ENCODE results near the gene LYSMD3. TPM values are rescaled to one million over a fixed set of nuclear protein-coding genes. Genes with fewer than 3 reads are reported as not detected.

Gene LYSMD3
- polyA plus RNA-seq, 4 donors: 28.6 to 35.6 (median 29.4) TPM

DNA sequence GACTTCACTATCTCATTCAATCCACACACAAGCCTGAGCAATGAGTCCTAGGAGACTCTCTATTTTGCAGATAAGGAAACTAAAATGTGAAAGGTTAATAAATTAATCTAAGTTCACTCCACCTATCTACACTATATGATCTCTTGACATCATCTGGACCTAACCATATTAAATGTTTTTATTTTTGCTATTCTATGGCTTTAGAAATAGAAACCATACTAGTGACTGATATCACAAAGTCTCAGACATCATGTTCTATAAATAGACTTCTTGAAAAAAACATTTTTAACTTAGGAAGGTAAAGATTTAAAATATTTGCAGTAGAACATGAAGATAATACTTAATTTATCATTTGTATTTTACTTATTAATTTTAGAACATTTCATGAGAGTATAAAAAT lies 19.8 kb upstream of the LYSMD3 start:
- no peak for DNase-seq (ENCODE audit: low read depth in 4 of 4, low spot score in 3 of 4)

DNA sequence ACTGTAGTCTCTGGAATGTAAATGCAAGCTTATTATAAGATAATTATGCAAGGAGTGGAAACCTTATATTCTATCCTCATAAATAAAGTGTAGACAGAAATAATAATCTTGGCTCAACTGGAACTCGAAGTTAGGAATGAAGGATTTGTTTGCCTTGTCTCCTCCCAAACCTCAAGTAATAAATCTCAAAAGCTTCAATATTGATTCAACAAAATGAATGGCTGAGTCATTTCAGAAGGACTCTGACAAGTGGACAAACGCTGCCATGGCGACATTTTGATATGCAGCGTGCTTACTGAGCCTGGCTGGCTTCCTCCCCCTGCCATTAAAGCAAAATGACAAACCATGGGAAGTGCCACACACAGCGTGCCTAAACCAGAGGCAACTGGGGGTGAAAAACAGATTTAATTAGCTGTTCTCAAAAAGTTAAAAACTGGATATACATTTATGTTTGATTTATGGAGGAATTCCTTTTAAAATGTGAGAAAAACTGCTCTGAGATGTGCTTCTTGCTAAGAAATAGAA lies 18.7 kb upstream of the LYSMD3 start:
- DNase-seq (ENCODE audit: low read depth in 4 of 4, low spot score in 3 of 4): peak in 1 of 4 donors; percentile 29

DNA sequence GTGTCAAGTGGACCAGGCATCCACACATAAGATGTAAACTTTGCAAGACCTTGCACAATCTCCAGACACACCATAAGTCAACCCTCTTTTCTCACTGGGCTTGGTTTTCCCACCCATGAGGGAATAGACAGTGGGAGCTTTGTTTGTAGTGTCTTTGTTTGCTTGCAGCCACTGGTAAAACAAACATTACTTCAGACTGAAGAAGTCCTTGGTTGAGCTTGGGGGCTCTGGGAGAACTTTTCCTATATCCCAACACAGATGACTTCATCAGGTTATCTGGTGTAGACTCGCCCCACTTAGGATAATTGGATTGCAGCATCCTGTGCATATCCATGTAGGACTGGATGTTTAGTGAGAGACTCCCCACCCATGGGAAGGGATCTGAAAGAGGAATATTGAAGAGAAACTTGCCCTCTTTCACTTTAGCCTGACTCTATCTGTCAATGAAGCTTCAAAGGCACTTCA lies 17.7 kb upstream of the LYSMD3 start:
- DNase-seq (ENCODE audit: low read depth in 4 of 4, low spot score in 3 of 4): no peak

DNA sequence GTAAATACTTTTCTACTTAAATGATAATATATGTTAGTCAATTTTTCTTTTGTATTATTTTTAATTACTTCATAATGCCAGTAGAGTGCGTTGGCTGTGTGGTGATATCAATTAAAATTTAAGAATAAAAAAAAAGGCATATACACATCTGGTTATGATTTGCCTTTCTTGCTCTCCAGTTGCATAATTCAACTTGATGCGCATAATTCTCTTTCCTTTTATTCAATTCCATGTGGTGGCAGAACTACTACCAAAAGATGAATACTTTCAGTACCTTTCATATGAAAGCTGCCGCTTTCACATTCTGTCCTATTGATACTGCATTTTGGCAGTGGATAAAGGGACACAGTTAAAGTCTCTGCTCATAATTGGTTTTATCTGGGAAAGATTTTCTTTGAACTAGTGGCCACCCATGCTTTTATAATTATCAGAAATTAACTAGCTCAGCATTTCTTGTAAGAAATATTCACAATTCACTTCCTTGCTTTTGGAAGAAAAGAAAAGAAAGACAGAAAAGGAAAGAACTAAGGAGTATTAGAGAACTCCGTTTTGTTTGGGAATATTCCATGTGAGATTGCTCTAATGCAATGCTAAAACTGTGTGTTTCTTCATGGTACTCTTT lies 16.9 kb upstream of the LYSMD3 start:
- no peak for DNase-seq (ENCODE audit: low read depth in 4 of 4, low spot score in 3 of 4)

DNA sequence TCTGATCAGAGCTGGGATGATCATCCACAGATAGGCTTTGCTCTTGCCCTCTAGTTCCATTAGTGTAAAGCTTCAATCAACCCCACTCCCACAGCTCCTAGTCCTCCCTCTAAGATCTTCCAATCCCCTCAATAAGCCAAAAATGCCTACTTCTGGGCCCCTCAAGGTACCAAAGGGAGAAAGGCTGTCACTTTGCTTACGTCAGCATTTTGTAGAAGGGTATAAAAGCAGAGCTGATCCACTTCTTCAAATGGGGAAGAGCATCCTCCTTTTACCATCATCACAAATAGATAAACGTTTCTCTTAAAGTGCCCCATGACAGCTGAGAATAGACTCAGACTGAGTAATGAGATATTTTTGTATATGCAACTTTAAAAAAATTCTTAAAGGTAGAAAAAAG lies 16.1 kb upstream of the LYSMD3 start:
- no peak for DNase-seq (ENCODE audit: low read depth in 4 of 4, low spot score in 3 of 4)

DNA sequence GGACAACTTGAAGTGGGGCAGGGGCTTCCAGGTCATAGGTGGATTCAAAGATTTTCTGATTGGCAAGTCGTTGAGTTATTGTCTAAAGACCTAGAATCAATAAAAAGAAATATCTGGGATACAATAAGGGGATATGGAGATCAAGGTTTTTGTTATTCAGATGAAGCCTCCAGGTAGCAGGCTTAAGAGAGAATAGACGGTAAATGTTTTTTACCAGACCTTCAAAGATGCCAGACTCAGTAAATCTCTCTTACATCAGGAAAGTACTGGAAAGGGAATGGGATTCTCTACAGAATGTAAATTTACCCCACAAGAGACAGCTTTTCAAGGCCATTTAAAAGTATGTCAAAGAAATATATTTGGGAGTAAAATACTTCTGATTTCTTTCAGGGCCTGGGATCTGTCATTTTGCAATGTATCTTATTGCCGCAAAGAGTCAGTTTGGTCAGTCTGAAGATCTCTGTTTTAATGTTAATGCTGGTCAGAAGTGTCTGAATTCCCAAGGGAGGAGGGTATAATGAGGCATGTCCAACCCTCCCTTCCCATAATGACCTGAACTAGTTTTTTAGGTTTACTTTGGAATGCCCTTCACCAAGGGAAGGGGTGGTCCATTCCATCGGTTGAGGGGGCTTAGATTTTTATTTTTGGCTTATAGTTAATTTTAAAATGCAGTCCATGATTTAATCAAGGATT lies 13.6 kb upstream of the LYSMD3 start:
- no peak for DNase-seq (ENCODE audit: low read depth in 4 of 4, low spot score in 3 of 4)

DNA sequence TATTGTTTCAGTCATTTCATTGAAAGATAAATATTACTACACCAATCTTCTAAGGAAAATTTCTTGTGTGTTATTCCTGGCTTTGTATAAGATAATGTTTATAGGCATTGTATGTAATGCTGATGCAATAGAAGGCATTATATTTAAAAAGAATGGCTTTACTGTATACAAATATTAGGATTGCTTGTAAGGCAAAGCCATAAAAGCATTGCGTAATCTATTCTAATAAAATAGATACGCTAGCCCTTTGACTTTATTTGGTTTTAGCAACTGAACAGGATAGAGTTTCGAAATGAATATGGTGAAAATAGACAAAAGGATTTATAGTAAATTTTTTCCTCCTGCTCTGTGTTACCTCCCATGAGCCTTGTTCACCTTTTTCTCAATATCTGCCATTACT lies 5.5 kb upstream of the LYSMD3 start:
- no peak for DNase-seq (ENCODE audit: low read depth in 4 of 4, low spot score in 3 of 4)

DNA sequence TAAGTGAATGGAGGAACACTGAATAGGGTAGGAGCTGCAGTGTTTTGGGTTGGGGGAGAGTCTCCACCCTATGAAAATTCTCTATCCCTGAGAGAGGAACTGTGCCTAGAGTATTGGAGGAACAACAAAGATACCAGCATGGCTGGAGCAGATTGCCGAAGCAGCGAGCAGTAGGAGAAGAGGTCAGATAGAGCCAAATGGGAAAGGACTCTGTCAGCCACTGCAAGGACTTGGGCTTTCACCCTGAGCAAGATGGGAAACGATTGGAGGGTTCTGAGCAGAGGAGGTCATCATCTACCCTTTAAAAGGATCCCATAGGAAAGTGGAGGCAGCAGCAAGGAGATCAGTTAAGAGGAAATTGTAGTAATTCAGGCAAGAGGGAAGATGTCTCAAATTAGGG lies 4.4 kb upstream of the LYSMD3 start:
- no peak for DNase-seq (ENCODE audit: low read depth in 4 of 4, low spot score in 3 of 4)

DNA sequence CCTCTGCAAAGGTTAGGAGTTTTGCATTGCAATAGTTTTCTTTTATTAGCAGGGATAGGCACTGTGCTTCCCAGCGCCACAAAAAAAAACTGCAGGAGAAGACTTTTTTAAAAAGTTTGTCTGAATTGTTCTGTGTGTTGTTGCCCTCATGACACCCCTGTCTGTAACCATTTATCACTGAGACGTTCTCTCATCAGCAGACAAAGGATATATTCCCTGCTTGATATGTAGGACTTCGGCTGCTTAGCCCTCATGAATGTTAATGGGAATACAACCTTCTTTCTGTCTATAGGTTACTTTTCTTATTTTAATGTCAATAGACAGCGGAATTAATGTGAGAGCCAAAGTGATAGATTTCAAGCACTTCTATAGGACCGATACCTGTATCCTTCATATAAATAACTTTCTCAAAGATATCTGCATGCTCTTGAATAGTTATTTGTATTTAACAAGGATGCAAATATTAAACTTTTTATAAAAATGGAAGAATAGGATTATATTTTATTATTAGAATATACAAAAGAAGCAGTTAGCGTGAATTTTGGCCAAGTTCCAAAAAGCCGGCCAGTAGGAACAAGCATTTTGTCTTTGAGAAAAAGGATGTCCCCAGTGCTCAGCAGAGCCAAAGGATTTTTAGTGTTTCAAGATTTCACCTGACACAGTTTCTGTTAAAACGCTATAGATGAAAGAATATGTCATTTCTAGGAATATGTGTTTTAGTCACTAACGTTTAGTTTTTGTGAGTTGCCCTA lies 1.5 kb upstream of the LYSMD3 start:
- no peak for DNase-seq (ENCODE audit: low read depth in 4 of 4, low spot score in 3 of 4)

DNA sequence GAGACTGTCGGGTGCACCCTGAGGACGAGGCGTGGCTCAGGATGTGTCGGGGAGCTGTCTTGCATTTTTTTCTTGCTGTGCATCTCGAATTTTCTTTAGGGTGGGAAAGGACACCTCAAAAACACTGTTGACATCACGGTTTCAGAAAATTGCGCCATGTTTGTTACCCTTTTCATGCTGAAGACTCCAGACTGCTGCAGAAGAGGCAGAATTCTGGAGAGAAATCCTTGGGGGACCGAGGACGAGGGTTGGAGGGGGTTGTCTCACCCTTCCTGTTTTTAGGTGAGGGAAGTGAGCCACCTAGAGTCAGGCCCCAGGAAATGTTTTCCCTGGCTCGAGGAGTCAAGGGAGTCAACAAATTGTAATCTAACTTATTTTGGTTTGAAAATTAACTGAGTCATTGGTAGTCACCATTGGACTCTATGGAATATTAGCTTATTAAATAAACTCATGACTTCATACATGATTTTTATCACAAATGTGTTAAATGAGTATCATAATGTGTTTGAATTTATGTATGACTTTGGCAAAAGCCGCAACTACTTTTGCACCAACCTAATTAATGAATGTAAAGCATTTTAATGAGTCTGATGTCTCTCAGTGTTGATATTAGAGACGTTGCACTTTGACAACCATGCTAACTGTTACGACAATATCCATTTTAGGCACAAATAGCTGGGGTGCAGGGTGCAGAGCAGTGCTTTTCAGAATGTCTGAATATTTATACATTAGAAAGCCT lies 724 bp upstream of the LYSMD3 start:
- DNase-seq (ENCODE audit: low read depth in 4 of 4, low spot score in 3 of 4): peak; percentile 56 to 70 (median 66)

DNA sequence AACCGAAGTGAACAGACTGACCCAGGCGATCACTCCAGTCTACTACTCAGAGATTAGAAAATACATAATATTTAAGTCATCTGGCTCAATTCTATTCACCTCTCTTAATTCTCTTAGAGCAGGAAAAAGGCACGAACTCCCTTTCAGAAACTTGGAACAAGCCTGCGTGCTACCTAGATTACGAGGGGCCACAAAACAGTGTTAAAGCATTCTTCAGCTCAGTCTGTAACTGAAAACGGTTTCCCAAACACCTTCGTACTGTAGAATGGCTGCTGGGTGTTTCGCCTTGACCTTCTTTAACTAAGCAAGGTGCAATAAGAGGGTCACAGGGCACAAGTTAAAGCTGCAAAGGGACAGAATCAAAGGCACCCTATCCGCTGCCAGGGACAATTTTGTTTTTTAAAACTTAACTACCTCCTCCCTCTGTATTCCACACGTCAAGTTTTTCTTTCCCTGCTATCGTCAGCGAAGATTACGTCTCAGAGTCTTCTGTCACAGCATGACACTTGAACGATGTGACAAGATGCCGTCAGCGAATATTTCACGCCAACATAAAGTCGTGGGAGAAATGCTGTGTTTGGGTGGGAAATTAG lies 687 bp downstream of the LYSMD3 start:
- DNase-seq (ENCODE audit: low read depth in 4 of 4, low spot score in 3 of 4): peak in 3 of 4 donors; percentile 23 to 32 (median 25)

DNA sequence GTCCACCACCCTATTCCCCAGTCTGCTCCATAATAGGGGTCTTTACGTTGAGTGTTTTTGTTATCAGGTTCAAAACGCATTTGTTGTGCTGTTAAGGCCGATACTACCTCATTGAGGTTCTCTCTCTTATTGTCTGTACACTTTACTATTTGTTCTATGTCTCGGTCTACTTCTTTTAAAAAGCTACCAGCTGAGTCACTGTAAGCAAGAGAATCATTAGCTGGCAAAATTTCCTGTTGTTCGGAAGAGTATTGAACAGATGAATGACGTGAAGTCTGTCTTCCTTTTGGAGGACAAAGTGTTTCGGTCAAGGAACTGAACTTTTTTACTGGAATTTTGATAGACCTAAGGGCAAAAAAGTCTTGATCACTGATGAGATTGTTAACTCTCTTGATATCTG lies 10.3 kb downstream of the LYSMD3 start:
- no peak for DNase-seq (ENCODE audit: low read depth in 4 of 4, low spot score in 3 of 4)

DNA sequence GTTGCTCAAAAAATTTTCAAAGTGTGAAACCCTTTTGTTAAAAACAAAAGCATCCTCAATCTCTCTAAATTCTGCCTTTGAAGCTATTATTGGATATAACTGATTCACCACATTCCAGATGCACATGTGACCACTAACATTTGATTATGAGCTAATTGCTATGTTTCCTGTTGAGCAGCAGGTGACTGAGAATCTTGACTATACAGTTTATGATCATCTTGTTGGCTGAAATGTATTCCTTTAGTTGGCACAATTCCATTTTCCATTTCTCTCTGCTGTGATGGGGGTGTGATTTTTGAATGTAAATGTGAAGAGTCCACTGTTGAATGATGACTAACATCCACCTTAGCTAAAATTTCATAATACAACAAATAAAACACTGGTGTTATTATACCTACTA lies 10.7 kb downstream of the LYSMD3 start:
- DNase-seq (ENCODE audit: low read depth in 4 of 4, low spot score in 3 of 4): no peak

DNA sequence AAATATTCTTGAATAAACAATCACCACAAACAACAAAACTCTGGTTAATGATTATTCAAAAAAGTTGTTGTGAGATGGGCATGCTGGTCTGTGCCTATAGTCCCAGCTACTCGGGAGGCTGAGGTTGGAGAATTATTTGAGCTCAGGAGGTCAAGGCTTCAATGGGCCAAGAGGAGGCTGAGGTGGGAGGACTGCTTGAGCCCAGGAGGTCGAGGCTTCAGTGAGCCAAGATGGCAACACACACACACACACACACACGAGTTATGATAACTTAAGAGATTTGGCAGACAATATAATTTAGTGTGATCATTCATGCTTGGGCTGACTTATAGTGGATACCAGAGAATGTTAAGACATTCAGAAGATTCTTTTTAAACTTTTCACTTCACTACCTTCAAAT lies 14.9 kb downstream of the LYSMD3 start:
- DNase-seq (ENCODE audit: low read depth in 4 of 4, low spot score in 3 of 4): no peak

DNA sequence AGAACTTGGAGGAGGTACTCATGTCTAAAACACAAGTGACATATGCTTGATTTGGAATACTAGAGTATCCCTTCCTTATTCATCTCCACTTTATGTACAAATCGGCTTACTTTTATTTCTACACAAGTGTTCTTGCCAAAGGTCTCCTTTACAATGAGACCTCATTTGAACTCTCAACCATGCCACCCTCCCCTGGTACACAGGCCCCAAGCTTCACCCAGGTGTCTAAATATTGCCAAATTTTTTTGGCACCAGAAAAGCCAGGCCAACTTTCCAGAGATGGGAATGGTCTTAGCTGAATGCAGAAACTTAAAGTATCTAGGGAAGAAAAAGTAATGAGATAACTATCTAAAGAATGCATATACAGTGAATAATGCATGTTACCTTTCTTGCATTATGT lies 18.9 kb downstream of the LYSMD3 start:
- no peak for DNase-seq (ENCODE audit: low read depth in 4 of 4, low spot score in 3 of 4)

DNA sequence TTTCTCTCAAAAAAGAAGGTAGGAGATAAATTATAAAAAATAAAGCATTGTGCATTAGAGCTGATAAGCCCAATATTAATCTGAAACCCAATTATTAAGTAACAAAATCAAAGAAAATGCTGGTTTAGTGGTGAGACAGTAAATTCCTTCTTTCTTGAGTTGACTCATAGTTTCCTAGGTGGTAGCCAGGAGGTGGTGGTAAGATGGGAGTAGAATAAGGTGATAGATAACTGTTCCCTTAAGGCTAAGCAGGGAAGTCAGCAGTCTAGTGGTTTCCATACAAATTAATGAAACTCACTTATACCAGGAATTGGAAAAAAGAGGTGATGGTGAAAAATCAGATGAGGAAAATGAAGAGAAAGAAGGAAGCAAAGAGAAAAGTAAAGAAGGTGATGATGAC lies 23.2 kb downstream of the LYSMD3 start:
- no peak for DNase-seq (ENCODE audit: low read depth in 4 of 4, low spot score in 3 of 4)

DNA sequence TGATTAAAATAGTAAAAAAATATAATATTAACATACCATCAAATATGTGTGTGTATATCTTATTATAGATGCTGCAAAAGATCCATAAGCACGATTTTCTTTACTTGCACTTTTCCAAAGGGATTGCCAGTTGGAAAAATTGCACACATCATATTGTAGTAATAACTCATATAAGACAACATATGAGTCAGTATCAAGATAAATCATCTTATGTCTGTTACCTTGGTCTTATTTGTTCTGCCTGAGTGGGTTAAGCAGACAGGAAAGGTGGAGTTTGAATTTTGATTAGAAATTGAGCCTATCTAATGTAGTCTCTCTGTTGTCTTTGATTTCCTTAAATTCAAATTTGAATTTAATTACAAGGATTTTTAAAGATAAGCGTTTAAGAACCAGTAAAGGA lies 24.6 kb downstream of the LYSMD3 start:
- no peak for DNase-seq (ENCODE audit: low read depth in 4 of 4, low spot score in 3 of 4)

DNA sequence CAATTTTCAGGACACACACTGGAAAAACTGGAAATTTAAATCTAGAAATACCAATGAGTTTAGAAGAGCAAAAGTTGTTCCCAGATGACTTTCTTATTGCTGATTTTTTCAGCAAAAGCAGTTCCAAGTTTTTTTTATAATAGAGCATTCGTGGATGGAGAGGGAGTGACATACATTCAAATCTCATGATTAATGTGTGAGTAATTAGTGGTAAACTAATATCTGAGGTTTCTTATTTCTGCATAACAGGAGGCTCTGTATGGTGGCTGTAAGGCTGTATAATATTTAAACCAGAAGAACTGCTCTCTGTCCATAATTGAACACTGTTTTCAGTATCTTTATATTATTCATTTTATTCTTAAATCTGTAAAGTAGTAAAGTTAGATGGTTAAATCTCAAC lies 25.8 kb downstream of the LYSMD3 start:
- DNase-seq (ENCODE audit: low read depth in 4 of 4, low spot score in 3 of 4): no peak

DNA sequence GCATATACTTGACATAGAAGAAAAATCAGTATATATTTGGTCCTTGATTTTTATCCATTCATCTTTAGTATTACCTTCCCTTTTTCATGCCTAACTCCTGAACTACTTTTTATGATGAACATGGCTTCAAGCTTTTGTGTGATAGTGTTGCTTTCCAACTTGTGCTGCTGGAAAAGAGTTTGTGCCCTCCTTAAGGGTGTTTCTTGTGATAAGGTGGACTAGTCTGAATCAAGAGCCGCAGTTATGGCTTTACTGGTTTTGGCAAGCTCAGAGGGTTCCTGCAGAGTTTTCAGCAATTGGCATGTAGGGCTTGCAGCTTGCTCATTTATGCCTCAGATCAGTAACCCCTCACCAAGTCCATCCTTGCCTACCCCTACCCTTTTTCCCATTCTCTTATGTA lies 34.2 kb downstream of the LYSMD3 start:
- no peak for DNase-seq (ENCODE audit: low read depth in 4 of 4, low spot score in 3 of 4)

DNA sequence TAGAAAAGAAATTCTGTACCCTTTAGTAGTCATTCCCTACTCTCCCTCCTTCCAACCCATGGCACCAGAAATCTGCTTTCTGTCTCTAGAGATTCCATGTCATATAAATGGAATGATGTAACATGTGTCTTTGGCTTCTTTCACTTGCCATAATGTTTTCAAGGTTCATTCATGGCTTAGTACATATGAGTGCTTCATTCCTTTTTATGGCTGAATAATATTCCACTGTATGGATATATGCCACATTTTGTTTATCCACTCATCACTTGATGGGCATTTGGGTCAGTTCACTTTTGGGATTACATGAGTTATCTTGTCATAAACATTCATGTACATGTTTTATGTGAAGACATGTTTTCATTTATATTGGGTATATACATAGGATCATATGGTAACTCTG lies 35.3 kb downstream of the LYSMD3 start:
- DNase-seq (ENCODE audit: low read depth in 4 of 4, low spot score in 3 of 4): no peak

DNA sequence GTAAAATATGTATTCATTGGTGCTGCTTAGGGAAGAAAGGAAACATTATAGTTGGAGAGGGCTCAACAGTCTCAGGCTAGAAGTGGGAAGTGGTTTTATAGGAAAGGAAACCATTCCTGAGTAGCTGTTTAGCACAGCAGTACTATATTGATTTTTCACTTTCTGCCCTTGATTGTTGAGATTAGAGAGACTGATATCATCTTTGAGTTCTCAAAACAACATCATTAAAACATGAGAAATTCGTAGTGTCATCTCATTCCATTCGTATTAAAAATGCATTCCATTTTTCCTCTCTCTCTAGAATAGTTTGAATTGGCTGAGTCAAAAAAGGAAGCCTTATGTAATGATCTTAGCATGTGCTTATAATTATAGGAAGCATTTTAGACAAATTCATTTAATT lies 40.6 kb downstream of the LYSMD3 start:
- DNase-seq (ENCODE audit: low read depth in 4 of 4, low spot score in 3 of 4): no peak
